Left cardiac atrium (tissue), 4 donors: ENCODE data around the gene IRF9. TPM values are rescaled to one million over a fixed set of nuclear protein-coding genes. Genes with fewer than 3 reads are reported as not detected.

Experiments used
- ATAC-seq, 2 donors: fragments of 200-7000 bp; cut with Tn5 transposase; one replicate each; pipeline ENCODE4 v1.9.1; 2020; ENCODE audit warnings: mild to moderate bottlenecking in 2 of 2, moderate library complexity in 2 of 2
- DNase-seq: peaks from one replicate; pipeline ENCODE4 v3.0.0-alpha.2; 2020
- intact Hi-C, 2 donors: fragments of 100-400 bp; cut with DNase I; formaldehyde crosslinking; loops; one replicate each; pipeline versions ENCODE4 v1.14.1 to v1.15.1; 2022 to 2023
- total RNA-seq, 2 donors: library from RNA; stranded (reverse); fragmentation: NEBNext Ultra II Directional; extraction: Animal tissue kit (Norgen Biotek cat#: 25700); gene quantifications; one replicate each; pipeline ENCODE4 v1.2.1, GENCODE V29; 2021
- donor health status: DM: no; HTN: yes; CAD: no.
- donor health status: DM: no; HTN: yes; CAD: no; lungs with severe emphysema.
- donor health status: DM: yes; HTN: yes; CAD: no.
- donor health status: Dilated cardiomyopathy.

The IRF9 gene
- total RNA-seq, 2 donors from 2014 or later = 44.7 to 84.6 TPM

GRCh38 chr14:24167469-24168114 is 6.5 kb downstream of the IRF9 start:
- ATAC-seq (no peak), DNase-seq (no peak)
- intact Hi-C loops = no loop called here

- peak; percentile 81 for DNase-seq
- intact Hi-C loops = no loop called here
- peak; percentile 85 to 92 for ATAC-seq
These were observed 10.6 kb downstream of the IRF9 start, which contains the start of gene REC8 for GRCh38 chr14:24171422-24172260. TSS of gene REC8 (plus strand) at chr14:24172080. CDS start at chr14:24172553, 473 bp downstream.

GRCh38 chr14:24172261-24172860 is 11.3 kb downstream of the IRF9 start:
- DNase-seq (no peak), ATAC-seq (peak in 1 of 2 donors; percentile 21)
- intact Hi-C loops = no loop called here

- ATAC-seq (no peak), DNase-seq (no peak)
- intact Hi-C loops = no loop called here
These were observed 11.8 kb downstream of the IRF9 start for GRCh38 chr14:24172871-24173281.

- ATAC-seq (no peak), DNase-seq (no peak)
- intact Hi-C loops = no loop called here
These were observed 15.5 kb downstream of the IRF9 start for GRCh38 chr14:24176599-24176998.

- ATAC-seq (no peak), DNase-seq (no peak)
- intact Hi-C loops = no loop called here
These were observed 16.2 kb downstream of the IRF9 start for GRCh38 chr14:24177041-24177825.

GRCh38 chr14:24177891-24178290 is 16.8 kb downstream of the IRF9 start:
- DNase-seq = no peak
- intact Hi-C loops = no loop called here

GRCh38 chr14:24178399-24179178 is 17.5 kb downstream of the IRF9 start:
- intact Hi-C loops = no loop called here
- DNase-seq = no peak
- ATAC-seq = no peak

More at GRCh38 chr14:24177891-24178290, 16.8 kb downstream of the IRF9 start:
- no peak for ATAC-seq

GRCh38 chr14:24179294-24179960 is 18.4 kb downstream of the IRF9 start:
- ATAC-seq = peak in 1 of 2 donors; percentile 2
- intact Hi-C loops = no loop called here
- no peak for DNase-seq

- no peak for DNase-seq
- peak; percentile 23 to 29 for ATAC-seq
- intact Hi-C loops = no loop called here
These were observed 19.1 kb downstream of the IRF9 start for GRCh38 chr14:24179961-24180796.

- ATAC-seq (no peak), DNase-seq (no peak)
- intact Hi-C loops = no loop called here
These were observed 20.5 kb downstream of the IRF9 start for GRCh38 chr14:24181371-24182077.

GRCh38 chr14:24182110-24182882 is 21.2 kb downstream of the IRF9 start:
- intact Hi-C loops = no loop called here
- no peak for ATAC-seq
- DNase-seq = no peak

- intact Hi-C loops = no loop called here
- DNase-seq (no peak), ATAC-seq (no peak)
These were observed 22.0 kb downstream of the IRF9 start for GRCh38 chr14:24183014-24183481.

- ATAC-seq = no peak
- intact Hi-C loops = no loop called here
- DNase-seq = no peak
These were observed 23.3 kb downstream of the IRF9 start for GRCh38 chr14:24184104-24184970.

- ATAC-seq (no peak), DNase-seq (no peak)
- intact Hi-C loops = no loop called here
These were observed 24.0 kb downstream of the IRF9 start for GRCh38 chr14:24185026-24185425.
